SKM-1 treated with dmso at 0.1 percent for 144 hours (cell line): ENCODE results near the gene OR8D1.

Experiments used
- DNase-seq: peaks from one replicate; lab custom pipeline; 2025; ENCODE audit not compliant: unreplicated experiment; lab: John Stamatoyannopoulos, UW

Gene OR8D1

GRCh38 chr11:124313849-124314248, at the start of gene OR8D1:
Gene OR8D1 (minus strand): TSS chr11:124313949. CDS start chr11:124310766, 3,183 bp downstream.
- no peak for DNase-seq

GRCh38 chr11:124359566-124359965, 45.8 kb upstream of the OR8D1 start:
- no peak for DNase-seq

GRCh38 chr11:124346311-124346955, 32.7 kb upstream of the OR8D1 start:
- peak; percentile 18 for DNase-seq

- DNase-seq: no peak
Measured at GRCh38 chr11:124344346-124344745, 30.6 kb upstream of the OR8D1 start.

GRCh38 chr11:124340142-124340447, 26.3 kb upstream of the OR8D1 start:
- DNase-seq: no peak

- peak; percentile 33 for DNase-seq
Measured at GRCh38 chr11:124339396-124340141, 25.8 kb upstream of the OR8D1 start.

- DNase-seq: no peak
Measured at GRCh38 chr11:124331873-124332272, 18.1 kb upstream of the OR8D1 start.

- DNase-seq: peak; percentile 75
Measured at GRCh38 chr11:124329787-124330478, 16.2 kb upstream of the OR8D1 start.

- DNase-seq: no peak
Measured at GRCh38 chr11:124327775-124328174, 14.0 kb upstream of the OR8D1 start.

GRCh38 chr11:124322356-124322755, 8.6 kb upstream of the OR8D1 start:
- no peak for DNase-seq

GRCh38 chr11:124320097-124320496, 6.3 kb upstream of the OR8D1 start, which contains the start of gene OR8D2:
Gene OR8D2 (minus strand): TSS chr11:124320197. CDS start chr11:124320197, 0 bp downstream.
- DNase-seq: no peak

GRCh38 chr11:124315052-124315451, 1.3 kb upstream of the OR8D1 start:
- no peak for DNase-seq

- DNase-seq: no peak
Measured at GRCh38 chr11:124313131-124313530, 618 bp downstream of the OR8D1 start.

GRCh38 chr11:124311670-124312069, 2.1 kb downstream of the OR8D1 start:
- no peak for DNase-seq

- no peak for DNase-seq
Measured at GRCh38 chr11:124311269-124311668, 2.5 kb downstream of the OR8D1 start.

- DNase-seq: no peak
Measured at GRCh38 chr11:124310721-124311120, 3.0 kb downstream of the OR8D1 start.

- no peak for DNase-seq
Measured at GRCh38 chr11:124307093-124307492, 6.7 kb downstream of the OR8D1 start.

- no peak for DNase-seq
Measured at GRCh38 chr11:124302347-124303125, 11.2 kb downstream of the OR8D1 start.

GRCh38 chr11:124301548-124301947, 12.2 kb downstream of the OR8D1 start:
- DNase-seq: peak; percentile 8

- DNase-seq: no peak
Measured at GRCh38 chr11:124297921-124298320, 15.8 kb downstream of the OR8D1 start.

- DNase-seq: no peak
Measured at GRCh38 chr11:124296016-124296415, 17.7 kb downstream of the OR8D1 start.
